ENCODE data around the gene MRPS2. TPM values are rescaled to one million over a fixed set of nuclear protein-coding genes. Genes with fewer than 3 reads are reported as not detected.
A peak's percentile ranks its signal among the peaks of the same experiment; 100 is the strongest.

MRPS2 gene
- total and polyA plus RNA-seq, 9 of the 15 experiments (the other 6 are each of a cell fraction or from before 2014, with no cell fraction given), result 8.0 to 167 (median 81.3) TPM

DNA sequence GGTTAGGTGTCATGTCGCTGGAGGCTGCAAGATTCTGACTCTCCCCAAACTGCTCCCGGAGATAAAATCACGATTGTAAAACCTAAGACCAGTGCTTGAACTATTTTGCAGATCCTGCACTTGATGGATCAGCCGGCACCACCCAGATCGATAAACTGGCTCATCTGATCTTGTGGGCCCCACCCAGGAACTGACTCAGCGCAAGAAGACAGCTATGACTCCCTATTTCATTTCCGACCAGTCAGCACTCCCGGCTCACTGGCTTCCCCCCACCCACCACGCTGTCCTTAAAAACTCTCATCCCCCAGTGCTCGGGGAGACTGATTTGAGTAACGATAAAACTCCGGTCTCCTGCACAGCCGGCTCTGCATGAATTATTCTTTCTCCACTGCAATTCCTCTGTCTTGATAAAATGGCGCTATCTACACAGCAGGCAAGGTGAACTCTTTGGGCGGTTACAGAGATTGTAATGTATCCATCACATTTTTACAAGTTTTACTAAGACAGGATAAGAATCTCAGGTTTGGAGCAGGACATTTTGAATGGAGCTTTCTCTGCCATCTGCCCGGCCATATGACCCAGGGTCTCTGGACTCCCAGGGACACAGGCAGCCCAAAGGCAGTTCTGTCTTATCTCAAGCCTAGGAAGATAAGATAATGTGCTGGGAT is 31.5 kb upstream of the MRPS2 start (continued):
- no peak for TF ChIP-seq RBM22 (IDR thresholded peaks at IDR 0.05; ENCODE audit: low read depth, low read length, poor library complexity, severe bottlenecking)
- TF ChIP-seq MTA3 (IDR thresholded peaks at IDR 0.05; ENCODE audit: borderline replicate concordance), result peak; percentile 82; the same call in 1 of the 2 replicates
- TF ChIP-seq MCM7 (IDR thresholded peaks at IDR 0.05), result no peak
- TF ChIP-seq ZNF175 (CRISPR knock-in tag; IDR thresholded peaks at IDR 0.05; ENCODE audit: low read depth), result no peak
- no peak for TF ChIP-seq ZNF561 (CRISPR knock-in tag; conservative IDR thresholded peaks at IDR 0.05)
- 0 out of 2 replicates have a peak, but pooled peaks have one; percentile 20 for TF ChIP-seq SPI1 (IDR thresholded peaks at IDR 0.05; ENCODE audit: borderline replicate concordance, low read depth, low read length)
- TF ChIP-seq, protein P1, sequence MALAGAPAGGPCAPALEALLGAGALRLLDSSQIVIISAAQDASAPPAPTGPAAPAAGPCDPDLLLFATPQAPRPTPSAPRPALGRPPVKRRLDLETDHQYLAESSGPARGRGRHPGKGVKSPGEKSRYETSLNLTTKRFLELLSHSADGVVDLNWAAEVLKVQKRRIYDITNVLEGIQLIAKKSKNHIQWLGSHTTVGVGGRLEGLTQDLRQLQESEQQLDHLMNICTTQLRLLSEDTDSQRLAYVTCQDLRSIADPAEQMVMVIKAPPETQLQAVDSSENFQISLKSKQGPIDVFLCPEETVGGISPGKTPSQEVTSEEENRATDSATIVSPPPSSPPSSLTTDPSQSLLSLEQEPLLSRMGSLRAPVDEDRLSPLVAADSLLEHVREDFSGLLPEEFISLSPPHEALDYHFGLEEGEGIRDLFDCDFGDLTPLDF (CRISPR knock-in tag; IDR thresholded peaks at IDR 0.05), result no peak
- no peak for TF ChIP-seq CHCHD3 (CRISPR knock-in tag; IDR thresholded peaks at IDR 0.05)
- TF ChIP-seq HNRNPL (IDR thresholded peaks at IDR 0.05; ENCODE audit: low read depth, low read length), result no peak
- 0 out of 4 replicates have a peak, but pooled peaks of 1 of the 2 experiments have one; percentile 77 for TF ChIP-seq RCOR1 (IDR thresholded peaks at IDR 0.05; ENCODE audit: borderline replicate concordance in 1 of 2, low read depth in 2 of 2, low read length in 2 of 2)
- no peak for TF ChIP-seq MCM3 (IDR thresholded peaks at IDR 0.05)
- TF ChIP-seq, protein P2, sequence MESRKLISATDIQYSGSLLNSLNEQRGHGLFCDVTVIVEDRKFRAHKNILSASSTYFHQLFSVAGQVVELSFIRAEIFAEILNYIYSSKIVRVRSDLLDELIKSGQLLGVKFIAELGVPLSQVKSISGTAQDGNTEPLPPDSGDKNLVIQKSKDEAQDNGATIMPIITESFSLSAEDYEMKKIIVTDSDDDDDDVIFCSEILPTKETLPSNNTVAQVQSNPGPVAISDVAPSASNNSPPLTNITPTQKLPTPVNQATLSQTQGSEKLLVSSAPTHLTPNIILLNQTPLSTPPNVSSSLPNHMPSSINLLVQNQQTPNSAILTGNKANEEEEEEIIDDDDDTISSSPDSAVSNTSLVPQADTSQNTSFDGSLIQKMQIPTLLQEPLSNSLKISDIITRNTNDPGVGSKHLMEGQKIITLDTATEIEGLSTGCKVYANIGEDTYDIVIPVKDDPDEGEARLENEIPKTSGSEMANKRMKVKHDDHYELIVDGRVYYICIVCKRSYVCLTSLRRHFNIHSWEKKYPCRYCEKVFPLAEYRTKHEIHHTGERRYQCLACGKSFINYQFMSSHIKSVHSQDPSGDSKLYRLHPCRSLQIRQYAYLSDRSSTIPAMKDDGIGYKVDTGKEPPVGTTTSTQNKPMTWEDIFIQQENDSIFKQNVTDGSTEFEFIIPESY (CRISPR knock-in tag; IDR thresholded peaks at IDR 0.05), result no peak
- TF ChIP-seq ZNF551 (CRISPR knock-in tag; IDR thresholded peaks at IDR 0.05), result no peak
- TF ChIP-seq ZNF583 (CRISPR knock-in tag; IDR thresholded peaks at IDR 0.05), result no peak
- TF ChIP-seq KDM2B (CRISPR knock-in tag; IDR thresholded peaks at IDR 0.05), result no peak
- no peak for TF ChIP-seq TAF1 (IDR thresholded peaks at IDR 0.05; ENCODE audit: control insufficient read depth, extremely low read depth, insufficient read depth, low read length, severe bottlenecking)
- TF ChIP-seq, protein P3, sequence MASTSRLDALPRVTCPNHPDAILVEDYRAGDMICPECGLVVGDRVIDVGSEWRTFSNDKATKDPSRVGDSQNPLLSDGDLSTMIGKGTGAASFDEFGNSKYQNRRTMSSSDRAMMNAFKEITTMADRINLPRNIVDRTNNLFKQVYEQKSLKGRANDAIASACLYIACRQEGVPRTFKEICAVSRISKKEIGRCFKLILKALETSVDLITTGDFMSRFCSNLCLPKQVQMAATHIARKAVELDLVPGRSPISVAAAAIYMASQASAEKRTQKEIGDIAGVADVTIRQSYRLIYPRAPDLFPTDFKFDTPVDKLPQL (IDR thresholded peaks at IDR 0.05; ENCODE audit: extremely low read depth, insufficient read length), result no peak
- TF ChIP-seq, protein P4, sequence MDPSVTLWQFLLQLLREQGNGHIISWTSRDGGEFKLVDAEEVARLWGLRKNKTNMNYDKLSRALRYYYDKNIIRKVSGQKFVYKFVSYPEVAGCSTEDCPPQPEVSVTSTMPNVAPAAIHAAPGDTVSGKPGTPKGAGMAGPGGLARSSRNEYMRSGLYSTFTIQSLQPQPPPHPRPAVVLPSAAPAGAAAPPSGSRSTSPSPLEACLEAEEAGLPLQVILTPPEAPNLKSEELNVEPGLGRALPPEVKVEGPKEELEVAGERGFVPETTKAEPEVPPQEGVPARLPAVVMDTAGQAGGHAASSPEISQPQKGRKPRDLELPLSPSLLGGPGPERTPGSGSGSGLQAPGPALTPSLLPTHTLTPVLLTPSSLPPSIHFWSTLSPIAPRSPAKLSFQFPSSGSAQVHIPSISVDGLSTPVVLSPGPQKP (CRISPR knock-in tag; IDR thresholded peaks at IDR 0.05), result no peak
- TF ChIP-seq POLR2AphosphoS2 (IDR thresholded peaks at IDR 0.05; ENCODE audit: low read length), result no peak
- TF ChIP-seq, protein P5, sequence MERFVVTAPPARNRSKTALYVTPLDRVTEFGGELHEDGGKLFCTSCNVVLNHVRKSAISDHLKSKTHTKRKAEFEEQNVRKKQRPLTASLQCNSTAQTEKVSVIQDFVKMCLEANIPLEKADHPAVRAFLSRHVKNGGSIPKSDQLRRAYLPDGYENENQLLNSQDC (CRISPR knock-in tag; IDR thresholded peaks at IDR 0.05), result no peak
- TF ChIP-seq TFAM (CRISPR knock-in tag; conservative IDR thresholded peaks at IDR 0.05), result no peak
- TF ChIP-seq KLF13 (tag; IDR thresholded peaks at IDR 0.05; ENCODE audit: borderline replicate concordance, low read depth), result no peak
- no peak for TF ChIP-seq ZNF780A (CRISPR knock-in tag; IDR thresholded peaks at IDR 0.05)
- no peak for TF ChIP-seq NFYB (IDR thresholded peaks at IDR 0.05; ENCODE audit: extremely low read depth, insufficient read length)
